Fibroblast of mammary gland (primary cell): ENCODE data around the gene KRT72.

ENCODE experiments used
- DNase-seq: peaks from one replicate; pipeline ENCODE4 v3.0.0-alpha.2; 2010; ENCODE audit warnings: low read depth
- H3K4me3 ChIP-seq: 2 replicates; pipeline ENCODE4 v1.5.1; 2011; ENCODE audit warnings: low read depth, mild to moderate bottlenecking, low read length, moderate library complexity; ENCODE audit not compliant: control insufficient read depth
- CTCF ChIP-seq: conservative IDR thresholded peaks from 2 replicates; pipeline ENCODE4 v1.5.1; 2011; ENCODE audit warnings: low read depth, low read length, inconsistent platforms; ENCODE audit not compliant: control insufficient read depth, insufficient read depth

KRT72 gene

GRCh38 chr12:52600941-52601481, at the start of gene KRT72:
Gene KRT72 (minus strand): TSS chr12:52601463. CDS start chr12:52601452, 11 bp downstream.
- no peak within 1 kb of the TSS for H3K4me3 ChIP-seq
- DNase-seq: no peak
- TF ChIP-seq CTCF: no peak

- H3K4me3 ChIP-seq: no peak overlapping the region
- peak; percentile 6 for DNase-seq
- no peak for TF ChIP-seq CTCF
These were observed 49.3 kb upstream of the KRT72 start for GRCh38 chr12:52650520-52651081.

- no peak for DNase-seq
- TF ChIP-seq CTCF: no peak
- H3K4me3 ChIP-seq: no peak overlapping the region
These were observed 47.8 kb upstream of the KRT72 start for GRCh38 chr12:52649066-52649465.

- no peak overlapping the region for H3K4me3 ChIP-seq
- no peak for DNase-seq
- no peak for TF ChIP-seq CTCF
These were observed 46.8 kb upstream of the KRT72 start for GRCh38 chr12:52648012-52648550.

- H3K4me3 ChIP-seq: no peak overlapping the region
- DNase-seq: no peak
- no peak for TF ChIP-seq CTCF
These were observed 46.3 kb upstream of the KRT72 start for GRCh38 chr12:52647601-52648000.

- H3K4me3 ChIP-seq: no peak overlapping the region
- no peak for TF ChIP-seq CTCF
- DNase-seq: no peak
These were observed 45.4 kb upstream of the KRT72 start for GRCh38 chr12:52646613-52647012.
